OCI-M1 (cell line): ENCODE data around the gene FARP1.
"Not testable (repeated sequence)": the region's sequence is repeated elsewhere in the genome, so short reads cannot be mapped to it uniquely, and the experiment has no call there.

Experiments
- DNase-seq: peaks from one replicate; lab custom pipeline; 2025; lab: John Stamatoyannopoulos, UW

The FARP1 gene

DNA sequence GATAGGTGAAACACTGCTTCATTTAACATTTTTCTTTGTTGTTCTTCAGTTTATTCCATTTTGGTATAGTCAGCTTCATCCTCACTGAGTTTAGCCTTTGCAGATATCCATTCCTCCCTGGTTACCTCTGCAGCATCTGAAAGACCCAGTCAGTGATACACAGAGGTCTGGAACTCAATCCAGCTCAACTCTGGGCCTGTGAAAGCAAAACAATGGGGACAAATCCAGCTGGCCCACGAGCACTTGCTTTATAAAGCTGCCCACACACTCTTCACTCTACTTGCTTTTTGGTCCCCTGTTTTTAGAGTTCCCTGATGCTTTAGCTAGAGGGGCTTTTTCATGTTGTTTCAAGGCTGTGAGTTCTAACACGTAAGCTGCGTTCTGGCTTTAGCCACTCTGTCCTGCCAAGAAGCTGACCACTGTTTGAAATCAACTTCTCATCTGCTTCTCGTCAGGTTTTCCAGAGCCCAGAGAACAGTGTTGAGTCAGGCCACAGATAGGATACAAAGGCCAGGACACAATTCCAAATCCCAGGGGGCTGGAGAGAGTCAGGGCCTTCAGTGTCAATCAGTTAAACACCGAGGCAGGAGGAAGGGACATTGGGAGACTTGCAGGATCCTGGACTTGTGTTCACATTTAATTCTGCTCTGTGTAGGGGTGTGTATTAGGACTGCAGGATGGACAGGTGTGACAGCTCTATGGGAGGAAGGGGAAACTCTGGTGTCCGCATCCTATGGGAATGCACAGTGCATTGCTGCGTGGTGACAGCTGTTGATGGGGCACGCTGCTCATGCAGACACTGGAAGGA lies 117.7 kb downstream of the FARP1 start:
- no peak for DNase-seq

- no peak for DNase-seq
These were observed 118.3 kb downstream of the FARP1 start for GRCh38 chr13:98261165-98261702.

DNA sequence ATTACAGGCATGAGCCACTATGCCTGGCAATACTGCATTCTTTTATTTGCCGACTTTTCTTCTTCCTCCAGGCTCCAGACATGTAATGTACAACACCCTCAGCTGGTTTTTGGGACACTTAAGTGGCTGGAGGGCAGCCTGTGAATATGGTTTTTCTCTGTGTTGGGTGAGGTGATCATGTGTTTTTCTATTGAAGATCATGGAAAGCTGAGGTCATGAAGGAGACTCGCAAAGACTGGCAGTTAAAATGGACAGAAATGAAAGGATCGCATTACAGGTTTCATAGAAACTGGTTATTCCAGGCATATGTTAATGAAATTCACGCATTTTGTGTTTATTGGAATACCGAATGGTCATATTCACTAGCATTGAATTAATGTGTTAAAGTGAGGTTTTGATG lies 119.4 kb downstream of the FARP1 start:
- no peak for DNase-seq

- DNase-seq, result no peak
These were observed 120.9 kb downstream of the FARP1 start for GRCh38 chr13:98263841-98264240.

- DNase-seq, result no peak
These were observed 122.0 kb downstream of the FARP1 start for GRCh38 chr13:98264877-98265276.

DNA sequence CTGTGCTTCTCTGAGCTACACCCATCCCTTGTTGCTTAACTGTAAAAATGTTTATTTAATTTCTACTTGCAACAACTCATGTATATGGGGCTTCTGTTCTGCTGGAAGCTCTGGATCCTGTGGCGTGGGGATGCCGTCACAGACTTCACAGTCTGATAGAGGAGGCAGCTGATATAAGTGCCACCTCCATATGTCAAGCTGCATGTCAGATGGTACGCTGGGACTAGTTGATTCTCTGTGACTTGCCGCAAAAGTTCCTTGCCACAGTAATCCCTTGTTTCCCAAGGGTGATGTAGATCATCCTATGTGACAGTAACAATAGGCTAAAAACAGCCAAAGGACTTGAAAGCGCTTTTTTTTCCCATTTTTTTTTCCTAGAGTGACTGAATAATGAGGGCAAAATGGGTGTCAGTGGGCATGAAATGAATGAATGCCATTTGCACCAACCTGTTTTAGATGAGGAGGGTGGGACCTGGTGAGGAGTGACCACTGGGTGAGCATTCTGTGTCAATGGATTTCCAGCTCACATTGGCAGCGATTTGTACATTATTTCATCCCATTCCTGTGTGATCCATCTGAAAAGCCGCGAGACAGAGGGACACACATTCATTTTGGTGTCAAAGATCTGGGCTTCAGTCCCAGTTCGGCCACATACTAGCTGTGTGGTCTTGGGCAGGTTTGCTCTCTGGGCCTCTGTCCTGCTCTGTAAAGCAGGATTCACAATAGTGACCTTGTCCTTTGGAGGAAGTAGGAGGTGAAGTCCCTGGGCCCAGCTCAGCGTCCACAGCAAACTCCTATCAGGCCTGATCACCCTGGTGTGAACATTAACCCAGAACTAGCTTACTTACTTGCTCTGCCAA lies 123.0 kb downstream of the FARP1 start:
- no peak for DNase-seq

- no peak for DNase-seq
These were observed 124.4 kb downstream of the FARP1 start for GRCh38 chr13:98267080-98267912.

DNA sequence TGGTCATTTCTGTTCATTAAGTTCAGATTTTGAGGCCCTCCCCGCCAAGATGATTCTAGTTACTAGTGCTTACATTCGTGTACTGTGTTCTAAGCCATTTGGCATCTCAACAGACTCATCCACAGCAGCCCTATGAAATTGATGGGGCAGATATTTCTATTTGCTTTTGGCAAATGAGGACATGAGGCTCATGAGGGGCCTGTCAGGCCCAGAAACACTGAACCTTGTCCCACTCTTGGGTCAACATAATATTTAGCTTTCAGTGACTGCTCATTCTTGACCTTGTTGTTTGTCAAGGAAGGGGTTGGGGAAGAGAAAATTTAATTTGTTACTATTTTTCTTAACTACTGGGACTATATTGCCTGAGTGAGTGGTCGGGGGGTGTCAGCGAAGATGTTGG lies 126.5 kb downstream of the FARP1 start:
- DNase-seq, result no peak

GRCh38 chr13:98270819-98271218 lies 127.9 kb downstream of the FARP1 start:
- DNase-seq, result no peak

DNA sequence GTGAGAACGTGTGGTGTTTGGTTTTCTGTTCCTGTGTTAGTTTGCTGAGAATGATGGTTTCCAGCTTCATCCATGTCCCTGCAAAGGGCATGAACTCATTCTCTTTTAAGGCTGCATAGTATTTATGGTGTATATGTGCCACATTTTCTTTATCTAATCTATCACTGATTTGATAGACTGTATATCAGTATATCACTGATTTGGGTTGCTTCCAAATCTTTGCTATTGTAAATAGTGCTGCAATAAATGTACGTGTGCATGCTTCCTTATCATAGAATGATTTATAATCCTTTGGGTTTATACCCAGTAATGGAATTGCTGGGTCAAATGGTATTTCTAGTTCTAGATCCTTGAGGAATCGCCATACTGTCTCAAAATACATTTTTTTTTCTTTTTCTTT lies 128.8 kb downstream of the FARP1 start:
- DNase-seq, result not testable (repeated sequence)

DNA sequence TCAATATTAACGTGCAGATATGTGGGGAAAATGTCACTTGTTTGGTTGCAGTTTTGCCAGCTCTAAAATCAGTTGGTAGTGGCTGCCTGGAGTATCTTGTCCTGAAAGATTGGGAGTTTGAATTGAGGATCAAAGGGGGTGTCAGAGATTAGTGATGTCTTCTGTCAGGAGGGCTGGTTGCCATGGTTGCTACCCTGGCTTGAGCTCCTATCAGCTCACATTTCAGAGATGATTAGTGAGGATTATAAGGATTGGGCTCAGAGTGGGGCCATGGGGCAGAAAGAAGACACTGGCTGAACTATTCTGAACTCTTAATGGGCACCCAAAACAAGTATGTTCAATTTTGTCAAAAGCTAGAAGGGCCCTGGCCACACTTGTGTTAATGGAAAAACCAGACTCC lies 129.7 kb downstream of the FARP1 start:
- no peak for DNase-seq

DNA sequence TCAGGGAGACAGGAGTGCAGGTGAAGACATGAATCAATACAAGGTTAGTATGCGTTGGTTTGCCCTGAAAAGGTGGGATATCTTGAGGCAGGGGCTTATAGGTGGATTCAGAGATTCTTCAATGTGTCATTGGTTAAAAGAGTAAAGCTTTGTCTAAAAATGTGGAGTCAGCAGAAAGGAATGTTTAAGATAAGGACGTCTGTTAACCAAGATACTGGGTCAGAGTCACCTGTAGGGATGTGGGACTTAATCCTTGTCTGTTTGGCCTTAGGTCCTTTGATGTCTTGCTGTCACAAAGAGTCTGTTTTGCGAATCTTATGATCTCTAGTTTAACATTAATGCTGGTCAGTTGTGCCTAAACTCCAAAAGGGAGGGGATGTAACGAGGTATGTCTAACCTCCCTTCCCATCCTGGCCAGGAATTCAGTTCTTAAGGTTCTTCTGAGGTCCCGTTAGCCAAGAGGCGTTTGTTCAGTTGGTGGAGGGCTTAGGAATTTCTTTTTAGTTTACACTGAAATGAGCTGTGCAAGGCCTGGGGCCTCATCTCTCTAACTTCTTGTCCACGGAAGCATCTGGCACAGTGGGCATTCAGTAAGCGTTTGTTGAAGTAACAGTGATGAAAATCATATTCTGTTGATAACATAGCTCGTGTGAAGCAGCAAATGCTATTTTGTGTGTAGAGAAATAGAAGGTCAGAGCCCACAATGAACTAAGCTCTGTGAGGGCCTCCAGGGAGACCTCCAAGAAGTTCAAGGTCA lies 130.4 kb downstream of the FARP1 start:
- no peak for DNase-seq

DNA sequence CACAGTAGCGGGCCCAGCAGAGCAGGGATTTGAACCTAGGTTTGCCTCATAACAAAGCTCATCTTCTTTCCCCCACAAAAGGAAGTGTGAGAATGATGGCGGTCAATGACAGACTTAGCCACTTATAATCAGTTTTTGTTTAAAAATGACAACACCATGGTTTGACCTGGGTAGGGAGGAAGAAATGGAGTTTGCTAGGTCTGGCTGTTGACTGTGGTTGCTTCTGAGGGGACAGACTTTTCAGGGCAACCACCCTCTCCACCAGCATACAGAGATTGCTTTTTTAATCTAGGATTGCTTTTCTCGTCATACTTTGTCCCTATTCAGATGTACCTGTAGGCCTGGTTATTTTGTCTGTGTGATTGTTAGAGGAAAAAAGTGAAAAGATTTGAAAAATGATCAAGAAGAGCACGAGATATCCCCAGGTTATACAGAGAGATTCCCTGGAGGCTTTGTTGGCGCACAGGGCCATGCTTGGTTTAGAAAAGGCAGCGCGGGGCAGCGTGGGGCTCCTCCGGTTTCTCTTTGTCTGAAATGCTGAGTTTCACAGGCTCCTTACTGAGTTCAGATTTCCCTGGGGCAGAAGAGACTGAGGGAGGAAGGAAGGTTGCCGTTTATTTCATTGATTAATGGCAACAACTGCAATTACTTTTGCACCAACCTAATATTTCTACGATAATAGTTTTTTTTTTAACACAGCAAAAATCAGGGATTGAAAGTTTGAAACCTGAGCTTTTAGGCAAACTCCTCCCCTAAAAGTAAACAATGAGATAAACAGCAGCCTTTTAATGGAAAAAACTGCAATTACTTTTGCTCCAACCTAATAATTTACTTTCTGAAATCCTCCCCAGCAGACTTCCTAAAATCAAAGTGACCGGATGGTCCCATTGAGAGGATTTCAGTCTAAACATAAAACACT lies 131.2 kb downstream of the FARP1 start:
- DNase-seq, result no peak

GRCh38 chr13:98274921-98275487 lies 132.1 kb downstream of the FARP1 start:
- no peak for DNase-seq

- DNase-seq, result no peak
These were observed 132.8 kb downstream of the FARP1 start for GRCh38 chr13:98275681-98276171.

- DNase-seq, result no peak
These were observed 133.6 kb downstream of the FARP1 start for GRCh38 chr13:98276486-98276885.

GRCh38 chr13:98278068-98278724 lies 135.3 kb downstream of the FARP1 start:
- DNase-seq, result no peak

DNA sequence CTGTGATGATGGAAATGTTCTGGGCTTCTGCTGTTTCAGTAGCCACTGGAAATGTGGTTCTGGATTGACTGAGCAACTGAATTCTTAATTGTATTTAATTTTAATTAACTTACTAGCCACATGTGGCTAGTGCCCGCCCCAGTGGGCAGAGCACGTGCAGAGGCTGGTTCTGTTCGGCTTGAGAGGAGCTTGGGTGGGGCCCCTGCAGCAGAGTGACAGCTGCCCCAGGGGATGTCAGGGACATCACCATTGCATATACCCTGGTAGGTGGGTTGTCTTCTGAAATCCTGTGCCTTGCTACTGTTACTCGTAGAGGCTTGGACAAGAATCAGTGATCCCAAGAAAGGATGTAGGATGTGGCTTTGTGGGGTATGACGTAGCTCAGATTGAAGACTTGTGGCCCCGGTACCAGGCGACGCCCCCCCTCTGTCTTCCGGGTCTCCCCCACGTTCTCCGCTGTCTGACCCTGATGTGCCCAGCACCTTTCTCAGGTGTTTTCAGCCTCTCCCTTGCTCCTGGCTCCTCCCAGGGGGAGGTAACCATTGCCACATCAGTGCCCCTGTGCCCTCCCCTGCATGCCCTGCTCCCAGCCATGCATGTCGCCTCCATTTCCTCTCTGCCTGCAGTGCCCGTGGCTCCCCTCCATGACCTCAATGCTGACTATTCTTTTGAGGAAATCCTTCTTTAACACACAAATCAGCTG lies 136.7 kb downstream of the FARP1 start:
- DNase-seq, result no peak

GRCh38 chr13:98280176-98280510 lies 137.2 kb downstream of the FARP1 start:
- DNase-seq, result no peak
